ENCODE data around the gene NDUFB8.

The NDUFB8 gene

DNA sequence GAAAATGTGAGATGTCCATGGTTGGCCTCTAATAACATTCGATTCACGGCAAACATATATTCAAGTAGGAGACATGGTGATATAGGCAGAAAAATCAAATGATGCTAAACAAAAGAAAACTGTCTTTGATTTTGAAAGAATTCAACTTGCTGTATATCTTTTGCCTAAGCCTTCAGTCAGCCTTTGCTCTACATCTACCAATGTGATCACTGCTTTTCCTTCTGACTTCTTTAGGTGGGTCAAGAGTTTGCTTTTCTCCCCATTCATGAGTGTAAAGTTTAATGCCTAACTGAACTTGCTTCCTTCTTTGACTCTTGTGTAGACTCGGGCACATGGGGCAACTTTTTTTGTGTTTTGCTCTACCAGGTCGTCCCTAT is 5.7 kb upstream of the NDUFB8 start:
- H3K4me3 ChIP-seq (ENCODE audit: low read depth, low read length): peak overlapping the region; percentile 87
- TF ChIP-seq MYC (IDR thresholded peaks at IDR 0.05; ENCODE audit: low read depth, low read length): no peak
- TF ChIP-seq, protein P1, sequence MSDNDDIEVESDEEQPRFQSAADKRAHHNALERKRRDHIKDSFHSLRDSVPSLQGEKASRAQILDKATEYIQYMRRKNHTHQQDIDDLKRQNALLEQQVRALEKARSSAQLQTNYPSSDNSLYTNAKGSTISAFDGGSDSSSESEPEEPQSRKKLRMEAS (IDR thresholded peaks at IDR 0.05; ENCODE audit: low read depth, low read length): no peak
- TF ChIP-seq, protein P2, sequence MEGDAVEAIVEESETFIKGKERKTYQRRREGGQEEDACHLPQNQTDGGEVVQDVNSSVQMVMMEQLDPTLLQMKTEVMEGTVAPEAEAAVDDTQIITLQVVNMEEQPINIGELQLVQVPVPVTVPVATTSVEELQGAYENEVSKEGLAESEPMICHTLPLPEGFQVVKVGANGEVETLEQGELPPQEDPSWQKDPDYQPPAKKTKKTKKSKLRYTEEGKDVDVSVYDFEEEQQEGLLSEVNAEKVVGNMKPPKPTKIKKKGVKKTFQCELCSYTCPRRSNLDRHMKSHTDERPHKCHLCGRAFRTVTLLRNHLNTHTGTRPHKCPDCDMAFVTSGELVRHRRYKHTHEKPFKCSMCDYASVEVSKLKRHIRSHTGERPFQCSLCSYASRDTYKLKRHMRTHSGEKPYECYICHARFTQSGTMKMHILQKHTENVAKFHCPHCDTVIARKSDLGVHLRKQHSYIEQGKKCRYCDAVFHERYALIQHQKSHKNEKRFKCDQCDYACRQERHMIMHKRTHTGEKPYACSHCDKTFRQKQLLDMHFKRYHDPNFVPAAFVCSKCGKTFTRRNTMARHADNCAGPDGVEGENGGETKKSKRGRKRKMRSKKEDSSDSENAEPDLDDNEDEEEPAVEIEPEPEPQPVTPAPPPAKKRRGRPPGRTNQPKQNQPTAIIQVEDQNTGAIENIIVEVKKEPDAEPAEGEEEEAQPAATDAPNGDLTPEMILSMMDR (IDR thresholded peaks at IDR 0.05; ENCODE audit: low read depth, low read length): no peak
- TF ChIP-seq POLR2A (IDR thresholded peaks at IDR 0.05; ENCODE audit: extremely low read depth, insufficient read length): no peak
- DNase-seq (ENCODE audit: low read depth): no peak

DNA sequence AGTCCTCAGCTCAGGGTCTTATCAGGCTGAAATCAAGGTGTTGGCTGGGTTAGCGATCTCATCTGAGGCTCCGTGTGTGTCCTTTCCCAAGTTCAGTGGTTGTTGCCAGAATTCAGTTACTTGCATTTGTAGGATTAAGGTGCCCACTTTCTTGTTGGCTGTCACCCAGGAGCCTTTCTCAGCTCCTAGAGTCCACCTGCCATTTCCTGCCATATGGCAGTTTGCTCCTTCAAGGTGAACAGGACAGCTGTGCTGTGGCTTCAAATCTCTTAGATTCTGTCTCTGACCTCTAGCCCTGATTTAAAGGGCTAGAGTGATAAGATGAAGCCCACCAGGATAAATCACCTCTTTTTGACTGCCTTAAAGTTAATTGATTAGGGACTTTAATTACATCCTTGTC is 5.1 kb upstream of the NDUFB8 start:
- no peak overlapping the region for H3K4me3 ChIP-seq (ENCODE audit: low read depth, low read length)
- TF ChIP-seq MYC (IDR thresholded peaks at IDR 0.05; ENCODE audit: low read depth, low read length) (no peak), POLR2A (IDR thresholded peaks at IDR 0.05; ENCODE audit: extremely low read depth, insufficient read length) (no peak)
- TF ChIP-seq, protein P1 (IDR thresholded peaks at IDR 0.05; ENCODE audit: low read depth, low read length): no peak
- TF ChIP-seq, protein P2 (IDR thresholded peaks at IDR 0.05; ENCODE audit: low read depth, low read length): no peak
- DNase-seq (ENCODE audit: low read depth): no peak

DNA sequence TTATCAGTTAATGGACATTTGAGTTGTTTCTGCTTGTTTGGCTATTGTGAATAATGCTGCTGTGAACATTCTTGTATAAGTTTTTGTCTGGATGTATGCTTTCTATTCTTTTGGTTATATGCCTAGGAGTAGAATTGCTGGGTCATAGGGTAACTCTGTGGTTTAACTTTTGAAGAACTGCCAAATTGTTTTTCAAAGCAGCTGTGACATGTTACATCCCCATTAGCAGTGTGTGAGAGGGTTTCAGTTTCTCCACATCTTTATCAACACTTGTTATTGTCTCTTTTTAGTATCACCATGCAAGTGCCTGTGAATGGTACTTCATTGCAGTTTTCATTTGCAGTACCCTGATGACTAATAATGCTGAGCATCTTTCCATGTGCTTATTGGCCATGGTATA is 2.1 kb upstream of the NDUFB8 start:
- TF ChIP-seq POLR2A (IDR thresholded peaks at IDR 0.05; ENCODE audit: extremely low read depth, insufficient read length) (no peak), MYC (IDR thresholded peaks at IDR 0.05; ENCODE audit: low read depth, low read length) (no peak)
- TF ChIP-seq, protein P2 (IDR thresholded peaks at IDR 0.05; ENCODE audit: low read depth, low read length): no peak
- TF ChIP-seq, protein P1 (IDR thresholded peaks at IDR 0.05; ENCODE audit: low read depth, low read length): no peak
- no peak overlapping the region for H3K4me3 ChIP-seq (ENCODE audit: low read depth, low read length)
- DNase-seq (ENCODE audit: low read depth): no peak

DNA sequence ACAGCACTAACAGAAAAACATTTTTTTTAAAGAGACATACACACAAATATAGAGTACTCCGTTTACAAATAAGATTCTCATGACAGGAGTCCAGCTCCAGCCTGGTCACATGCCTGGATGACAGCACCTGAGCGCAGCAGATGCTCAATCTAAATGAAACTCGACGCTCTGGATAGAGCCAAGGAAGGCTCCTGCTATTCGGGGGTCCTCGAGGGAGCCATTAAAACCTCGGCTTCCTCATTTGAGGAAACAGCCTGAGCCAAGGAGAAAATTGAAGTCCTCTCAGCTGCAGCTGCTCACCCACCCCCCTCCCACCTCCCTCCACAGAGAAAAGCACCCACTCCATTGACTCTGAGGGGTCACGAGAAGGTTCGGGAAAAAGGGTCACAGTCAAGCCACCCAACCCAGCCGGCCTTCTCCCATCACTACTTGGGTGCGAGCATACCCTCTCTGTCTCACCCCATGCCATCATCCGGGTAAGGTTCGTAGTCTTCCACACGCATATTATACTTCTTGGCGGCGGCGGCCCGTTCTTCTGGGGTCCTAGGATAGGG is 673 bp downstream of the NDUFB8 start:
- TF ChIP-seq, protein P1 (IDR thresholded peaks at IDR 0.05; ENCODE audit: low read depth, low read length): peak; percentile 40
- no peak for TF ChIP-seq MYC (IDR thresholded peaks at IDR 0.05; ENCODE audit: low read depth, low read length)
- TF ChIP-seq, protein P2 (IDR thresholded peaks at IDR 0.05; ENCODE audit: low read depth, low read length): no peak
- peak overlapping the region; percentile 91 for H3K4me3 ChIP-seq (ENCODE audit: low read depth, low read length)
- peak; percentile 82 for DNase-seq (ENCODE audit: low read depth)

DNA sequence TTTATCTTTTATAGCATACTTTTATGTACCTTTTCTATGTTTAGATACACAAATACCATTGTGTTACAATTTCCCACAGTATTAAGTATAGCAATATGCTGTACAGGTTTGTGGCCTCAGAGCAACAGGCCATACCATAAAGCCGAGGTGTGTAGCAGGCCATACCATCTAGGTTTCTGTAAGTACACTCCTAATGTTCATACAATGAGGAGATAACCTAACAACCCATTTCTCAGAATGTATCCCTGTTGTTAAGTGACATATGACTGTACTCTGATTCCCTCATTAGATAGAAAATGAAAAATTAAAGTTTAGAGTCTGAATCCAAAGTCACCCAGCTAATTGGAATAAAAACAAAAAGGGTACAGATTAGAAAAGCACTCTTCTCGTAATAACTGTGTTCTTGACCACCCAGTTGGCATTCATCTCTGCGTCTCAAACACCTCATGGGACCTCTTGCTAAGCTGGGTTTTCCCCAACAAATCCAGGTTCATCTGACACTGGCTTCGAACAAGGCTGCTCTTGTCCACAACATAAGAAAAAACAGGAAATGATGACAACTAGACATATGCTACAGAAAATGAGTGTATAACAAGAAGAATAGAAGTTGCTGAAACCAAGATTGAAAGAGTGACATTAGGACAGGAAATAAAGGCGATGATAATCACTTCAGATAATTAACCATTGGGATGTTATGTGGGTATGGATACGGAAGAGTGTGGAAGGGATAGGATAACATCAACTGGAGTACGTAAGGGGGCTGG is 1.4 kb downstream of the NDUFB8 start:
- peak overlapping the region; percentile 91 for H3K4me3 ChIP-seq (ENCODE audit: low read depth, low read length)
- DNase-seq (ENCODE audit: low read depth): no peak
- TF ChIP-seq, protein P2 (IDR thresholded peaks at IDR 0.05; ENCODE audit: low read depth, low read length): no peak
